Hepatocyte (in vitro differentiated cells): Measurements from ENCODE around the gene S100A5. TPM values are rescaled to one million over a fixed set of nuclear protein-coding genes. Genes with fewer than 3 reads are reported as not detected.

Source experiments
- DNase-seq: peaks from one replicate; pipeline ENCODE4 v3.0.0-alpha.2; 2016; ENCODE audit warnings: low spot score
- H2AFZ ChIP-seq: fragments of 200-600 bp; sonication (generic); 2 replicates; pipeline ENCODE4 v1.6.0; 2016; ENCODE audit warnings: antibody characterized with exemption, mild to moderate bottlenecking
- H3K27ac ChIP-seq: fragments of 200-600 bp; sonication (generic); 2 replicates; pipeline ENCODE4 v1.5.1; 2016; ENCODE audit warnings: mild to moderate bottlenecking
- H3K27me3 ChIP-seq: fragments of 200-600 bp; sonication (generic); 2 replicates; pipeline ENCODE4 v1.6.1; 2016
- H3K36me3 ChIP-seq: fragments of 200-600 bp; sonication (generic); replicated peaks from 2 replicates; pipeline ENCODE4 v1.5.1; 2016; ENCODE audit warnings: low read depth; ENCODE audit not compliant: insufficient read depth
- H3K4me1 ChIP-seq: fragments of 200-600 bp; sonication (generic); 2 replicates; pipeline ENCODE4 v1.5.1; 2016; ENCODE audit warnings: mild to moderate bottlenecking, moderate library complexity; ENCODE audit not compliant: insufficient read depth
- H3K4me2 ChIP-seq: fragments of 200-600 bp; sonication (generic); 2 replicates; pipeline ENCODE4 v1.6.0; 2016
- H3K4me3 ChIP-seq: fragments of 200-600 bp; sonication (generic); 2 replicates; pipeline ENCODE4 v1.5.1; 2016; ENCODE audit warnings: mild to moderate bottlenecking
- H3K79me2 ChIP-seq: fragments of 200-600 bp; sonication (generic); 2 replicates; pipeline ENCODE4 v1.6.0; 2017; ENCODE audit warnings: mild to moderate bottlenecking
- H3K9me2 ChIP-seq: fragments of 200-600 bp; sonication (generic); replicated peaks from 2 replicates; pipeline ENCODE4 v1.6.0; 2017; ENCODE audit warnings: mild to moderate bottlenecking; ENCODE audit not compliant: insufficient read depth
- H3K9me3 ChIP-seq: fragments of 200-600 bp; sonication (generic); 2 replicates; pipeline ENCODE4 v1.5.1; 2016; ENCODE audit warnings: low read depth, mild to moderate bottlenecking
- H4K20me1 ChIP-seq: fragments of 200-600 bp; sonication (generic); 2 replicates; pipeline ENCODE4 v1.6.0; 2016; ENCODE audit warnings: mild to moderate bottlenecking; ENCODE audit not compliant: insufficient read depth, poor library complexity, severe bottlenecking
- CTCF ChIP-seq: fragments of 200-600 bp; sonication (generic); IDR thresholded peaks from 2 replicates; pipeline ENCODE4 v1.5.1; 2016; ENCODE audit warnings: antibody characterized with exemption, mild to moderate bottlenecking; ENCODE audit not compliant: poor library complexity
- EZH2 ChIP-seq: fragments of 200-600 bp; sonication (generic); IDR thresholded peaks from 2 replicates; pipeline ENCODE4 v1.6.1; 2016; ENCODE audit warnings: antibody characterized with exemption, mild to moderate bottlenecking, borderline replicate concordance
- EZH2phosphoT487 ChIP-seq: fragments of 200-600 bp; sonication (generic); IDR thresholded peaks from one replicate; pipeline ENCODE4 v1.6.1; 2018; ENCODE audit warnings: antibody characterized with exemption, mild to moderate bottlenecking, low read depth, moderate library complexity; ENCODE audit not compliant: unreplicated experiment, severe bottlenecking
- WGBS: methylation state at CpG from one replicate; pipeline ENCODE4 v1.1.6; 2016; ENCODE audit warnings: low lambda C conversion rate; ENCODE audit errors: missing lambda C conversion rate; 5-methylcytosine and 5-hydroxymethylcytosine counted together
- polyA plus RNA-seq: library from polyadenylated mRNA; unstranded; fragments of >200 nt; fragmentation: Nextera tagmentation; extraction: Ambion mirVana; gene quantifications from 2 replicates; pipeline ENCODE4 v1.2.1, GENCODE V29; 2016
- total RNA-seq: library from RNA; depleted of rRNA; stranded (reverse); fragments of >200 nt; gene quantifications from 2 replicates; pipeline ENCODE4 v1.2.3, GENCODE V29; 2014

The S100A5 gene
- total and polyA plus RNA-seq, 2 experiments from 2014 or later, result 0.54 TPM; not detected in 1

DNA sequence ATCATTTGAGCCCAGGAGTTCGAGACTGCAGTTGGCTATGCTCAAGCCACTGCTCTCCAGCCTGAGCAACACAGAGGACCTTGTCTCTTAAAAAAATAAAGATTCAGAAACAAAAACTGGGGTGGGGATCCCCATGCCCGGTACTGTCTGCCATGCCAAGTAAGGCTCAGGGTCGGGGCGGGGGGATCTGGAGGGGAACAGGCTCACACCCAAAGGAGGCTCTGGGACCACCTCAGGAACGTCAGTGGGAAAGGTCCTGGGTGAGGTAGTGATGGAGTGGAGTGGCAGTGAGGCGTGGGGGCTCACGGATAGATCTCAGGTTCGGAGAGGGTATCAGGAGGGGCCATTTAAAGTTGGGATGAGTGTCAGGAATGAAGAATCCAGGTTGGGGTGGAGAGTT is 5.6 kb upstream of the S100A5 start:
- H4K20me1 ChIP-seq, result no peaks in the 10 kb centered on the region
- WGBS, result 92% methylated on average over 8 of the region's 8 CpGs
- H3K79me2 ChIP-seq, result peaks cover 9% of the 10 kb centered on the region
- no peak for DNase-seq
- no peaks in the 10 kb centered on the region for H3K9me3 ChIP-seq
- H3K27ac ChIP-seq, result peak overlapping the region; percentile 97
- no peaks in the 10 kb centered on the region for H3K9me2 ChIP-seq
- H2AFZ ChIP-seq, result no peak overlapping the region
- no peak overlapping the region for H3K4me3 ChIP-seq
- no peaks in the 10 kb centered on the region for H3K36me3 ChIP-seq
- H3K27me3 ChIP-seq, result no peaks in the 10 kb centered on the region
- TF ChIP-seq CTCF (no peak), EZH2phosphoT487 (no peak), EZH2 (no peak)
- H3K4me2 ChIP-seq, result peak overlapping the region; percentile 63
- peaks cover 69% of the 10 kb centered on the region for H3K4me1 ChIP-seq

- 34% methylated on average over 19 of the region's 19 CpGs for WGBS
- peak within 1 kb of the TSS; percentile 72 for H3K4me2 ChIP-seq
- no peak for TF ChIP-seq EZH2
- TF ChIP-seq EZH2phosphoT487, result no peak
- no peak for TF ChIP-seq CTCF
- no peaks in the 10 kb centered on the region for H4K20me1 ChIP-seq
- H3K4me1 ChIP-seq, result peaks cover 69% of the 10 kb centered on the region
- H3K9me3 ChIP-seq, result no peaks in the 10 kb centered on the region
- DNase-seq, result peak; percentile 97
- no peaks in the 10 kb centered on the region for H3K27me3 ChIP-seq
- H2AFZ ChIP-seq, result peak within 1 kb of the TSS; percentile 21
- peak within 1 kb of the TSS; percentile 97 for H3K27ac ChIP-seq
- no peak within 1 kb of the TSS for H3K4me3 ChIP-seq
- peaks cover 9% of the 10 kb centered on the region for H3K79me2 ChIP-seq
- no peaks in the 10 kb centered on the region for H3K9me2 ChIP-seq
- H3K36me3 ChIP-seq, result no peaks in the 10 kb centered on the region
These were observed 4.6 kb upstream of the S100A5 start, which contains the start of gene S100A4 for GRCh38 chr1:153545067-153546055. TSS of gene S100A4 (minus strand) at chr1:153545806. CDS start at chr1:153544794, 1,012 bp downstream.

- Histone ChIP-seq H3K27me3 (no peaks in the 10 kb centered on the region), H3K4me3 (no peak overlapping the region), H3K9me2 (no peaks in the 10 kb centered on the region), H3K4me2 (peak overlapping the region; percentile 72), H3K4me1 (peaks cover 61% of the 10 kb centered on the region), H3K36me3 (no peaks in the 10 kb centered on the region), H3K27ac (peak overlapping the region; percentile 97), H3K79me2 (peaks cover 9% of the 10 kb centered on the region), H4K20me1 (no peaks in the 10 kb centered on the region), H3K9me3 (no peaks in the 10 kb centered on the region), H2AFZ (peak overlapping the region; percentile 21)
- 34% methylated on average over 10 of the region's 10 CpGs for WGBS
- no peak for TF ChIP-seq EZH2
- no peak for TF ChIP-seq CTCF
- TF ChIP-seq EZH2phosphoT487, result no peak
- DNase-seq, result no peak
These were observed 3.8 kb upstream of the S100A5 start for GRCh38 chr1:153544453-153545066.
